ENCODE measurements around the gene LSS.

Gene LSS

DNA sequence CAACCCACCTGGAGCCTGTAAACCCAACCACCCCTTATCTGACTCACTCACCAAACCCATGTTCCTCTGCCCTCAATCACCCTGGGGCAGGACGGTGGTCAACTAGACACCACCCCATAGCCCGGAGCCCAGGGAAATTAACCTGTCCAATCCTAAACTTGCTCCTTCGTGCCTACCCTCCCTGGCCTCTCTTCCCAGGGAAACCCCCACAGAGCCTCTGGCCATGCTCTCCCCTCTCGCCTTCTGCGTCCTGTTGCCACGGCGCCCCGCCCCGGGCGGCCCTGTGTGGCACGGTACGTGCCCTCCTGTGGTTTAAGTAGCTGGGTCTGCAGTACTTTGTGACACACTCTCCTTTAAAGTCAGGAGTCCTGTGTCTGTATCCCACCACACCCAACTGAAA is 69.2 kb downstream of the LSS start:
- peaks cover 14% of the 10 kb centered on the region for H3K36me3 ChIP-seq (ENCODE audit: insufficient read depth, low read length)
- no peaks in the 10 kb centered on the region for H3K27me3 ChIP-seq (ENCODE audit: insufficient read depth, low read length)
- 96% methylated on average over 12 of the region's 12 CpGs for WGBS
- no peak overlapping the region for H3K27ac ChIP-seq (ENCODE audit: low read depth, low read length)
- no peaks in the 10 kb centered on the region for H3K4me1 ChIP-seq (ENCODE audit: insufficient read depth, low read length)
- H3K4me3 ChIP-seq (ENCODE audit: low read length) = no peak overlapping the region
- H3K9me3 ChIP-seq (ENCODE audit: insufficient read depth, low read depth, low read length) = peaks cover 4% of the 10 kb centered on the region; the same call in 1 of the 2 replicates
- H3K9ac ChIP-seq (ENCODE audit: low read depth, low read length) = no peak overlapping the region

DNA sequence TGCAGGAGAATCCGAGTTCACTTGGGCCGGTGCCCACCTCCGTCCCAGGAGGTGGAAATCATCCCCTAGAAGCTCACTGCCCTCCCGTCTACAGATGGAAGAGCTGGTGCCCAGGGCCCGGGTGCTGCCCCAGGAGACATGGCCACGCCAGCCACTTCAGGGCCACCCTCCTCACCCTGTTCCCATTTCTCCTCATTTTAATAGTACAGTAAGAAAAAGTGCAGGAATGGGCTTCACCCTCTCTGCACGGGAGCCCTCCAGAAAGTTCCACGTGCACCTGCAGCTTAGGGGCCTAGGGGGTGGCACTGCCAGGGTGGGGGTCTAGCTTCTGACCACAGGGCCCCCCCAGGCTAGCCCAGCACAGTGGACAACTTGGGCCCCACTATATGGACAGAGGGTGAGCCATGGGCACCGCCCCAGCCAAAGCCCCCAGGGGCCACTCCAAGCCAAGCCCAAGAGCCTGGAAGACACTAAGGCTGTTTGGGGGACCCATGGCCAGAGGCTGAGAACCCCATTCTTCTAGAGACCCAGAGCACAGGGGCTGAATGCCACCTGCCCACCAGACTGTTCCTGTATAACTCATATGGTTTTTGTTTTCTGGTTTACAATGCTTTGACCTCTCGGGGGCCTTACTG is 69.8 kb downstream of the LSS start:
- WGBS = 94% methylated on average over 10 of the region's 10 CpGs
- H3K36me3 ChIP-seq (ENCODE audit: insufficient read depth, low read length) = peaks cover 14% of the 10 kb centered on the region
- no peaks in the 10 kb centered on the region for H3K4me1 ChIP-seq (ENCODE audit: insufficient read depth, low read length)
- H3K27ac ChIP-seq (ENCODE audit: low read depth, low read length) = no peak overlapping the region
- no peaks in the 10 kb centered on the region for H3K27me3 ChIP-seq (ENCODE audit: insufficient read depth, low read length)
- H3K4me3 ChIP-seq (ENCODE audit: low read length) = no peak overlapping the region
- peaks cover 4% of the 10 kb centered on the region; the same call in 1 of the 2 replicates for H3K9me3 ChIP-seq (ENCODE audit: insufficient read depth, low read depth, low read length)
- no peak overlapping the region for H3K9ac ChIP-seq (ENCODE audit: low read depth, low read length)

DNA sequence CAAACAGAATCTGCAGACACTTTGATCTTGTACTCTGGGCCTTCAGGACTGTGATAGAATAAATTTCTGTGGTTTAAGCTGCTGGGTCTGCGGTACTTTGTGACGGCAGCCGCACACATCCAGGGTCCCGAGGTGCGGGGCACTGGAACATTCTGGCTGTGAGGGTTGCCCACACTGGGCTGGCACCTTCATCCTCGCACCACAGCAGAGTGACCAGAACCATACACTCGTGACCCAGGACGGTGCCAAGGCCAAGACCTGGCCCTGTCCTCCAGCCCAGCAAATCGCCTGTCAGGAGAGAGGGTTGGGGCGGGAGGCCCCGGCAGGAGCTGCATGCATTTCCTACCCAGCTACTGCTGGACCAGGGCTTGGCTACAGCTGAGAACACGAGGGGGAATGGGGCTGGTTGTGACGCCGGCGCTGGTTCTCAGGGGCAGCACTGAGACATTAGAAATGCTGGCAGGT is 70.6 kb downstream of the LSS start:
- no peak overlapping the region for H3K4me3 ChIP-seq (ENCODE audit: low read length)
- H3K27ac ChIP-seq (ENCODE audit: low read depth, low read length) = no peak overlapping the region
- H3K36me3 ChIP-seq (ENCODE audit: insufficient read depth, low read length) = peaks cover 8% of the 10 kb centered on the region
- H3K9ac ChIP-seq (ENCODE audit: low read depth, low read length) = no peak overlapping the region
- peaks cover 4% of the 10 kb centered on the region; the same call in 1 of the 2 replicates for H3K9me3 ChIP-seq (ENCODE audit: insufficient read depth, low read depth, low read length)
- WGBS = 95% methylated on average over 15 of the region's 15 CpGs
- no peaks in the 10 kb centered on the region for H3K27me3 ChIP-seq (ENCODE audit: insufficient read depth, low read length)
- H3K4me1 ChIP-seq (ENCODE audit: insufficient read depth, low read length) = peaks cover 6% of the 10 kb centered on the region

- Histone ChIP-seq H3K27ac (ENCODE audit: low read depth, low read length) (no peak overlapping the region), H3K36me3 (ENCODE audit: insufficient read depth, low read length) (peaks cover 6% of the 10 kb centered on the region)
- 92% methylated on average over 12 of the region's 12 CpGs for WGBS
These were observed 71.1 kb downstream of the LSS start for GRCh38 chr21:46157396-46157986.

DNA sequence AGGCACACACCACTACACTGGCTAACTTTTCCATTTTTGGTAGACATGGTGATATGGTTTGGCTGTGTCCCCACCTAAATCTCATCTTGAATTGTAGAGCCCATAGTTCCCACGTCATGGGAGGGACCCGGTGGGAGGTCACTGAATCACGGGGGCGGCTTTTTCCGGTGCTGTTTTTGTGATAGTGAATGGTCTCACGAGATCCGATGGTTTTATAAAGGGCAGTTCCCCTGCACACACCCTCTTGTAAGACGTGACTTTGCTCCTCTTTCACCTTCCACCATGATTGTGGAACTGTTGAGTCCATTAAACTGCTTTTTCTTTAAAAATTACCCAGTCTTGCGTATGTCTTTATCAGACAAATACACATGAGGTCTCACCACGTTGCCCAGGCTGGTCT is 71.9 kb downstream of the LSS start:
- Histone ChIP-seq H3K4me1 (ENCODE audit: insufficient read depth, low read length) (peaks cover 11% of the 10 kb centered on the region), H3K9me3 (ENCODE audit: insufficient read depth, low read depth, low read length) (peaks cover 4% of the 10 kb centered on the region; the same call in 1 of the 2 replicates), H3K36me3 (ENCODE audit: insufficient read depth, low read length) (peaks cover 6% of the 10 kb centered on the region), H3K9ac (ENCODE audit: low read depth, low read length) (no peak overlapping the region), H3K27me3 (ENCODE audit: insufficient read depth, low read length) (no peaks in the 10 kb centered on the region), H3K27ac (ENCODE audit: low read depth, low read length) (no peak overlapping the region), H3K4me3 (ENCODE audit: low read length) (no peak overlapping the region)
- WGBS = 91% methylated on average over 10 of the region's 10 CpGs

More at GRCh38 chr21:46157396-46157986, 71.1 kb downstream of the LSS start:
- Histone ChIP-seq H3K9ac (ENCODE audit: low read depth, low read length) (no peak overlapping the region), H3K4me3 (ENCODE audit: low read length) (no peak overlapping the region), H3K9me3 (ENCODE audit: insufficient read depth, low read depth, low read length) (peaks cover 4% of the 10 kb centered on the region; the same call in 1 of the 2 replicates), H3K4me1 (ENCODE audit: insufficient read depth, low read length) (peaks cover 11% of the 10 kb centered on the region), H3K27me3 (ENCODE audit: insufficient read depth, low read length) (no peaks in the 10 kb centered on the region)

- Histone ChIP-seq H3K36me3 (ENCODE audit: insufficient read depth, low read length) (peaks cover 4% of the 10 kb centered on the region), H3K27ac (ENCODE audit: low read depth, low read length) (no peak overlapping the region), H3K9ac (ENCODE audit: low read depth, low read length) (no peak overlapping the region; the same call in 1 of the 2 replicates), H3K4me1 (ENCODE audit: insufficient read depth, low read length) (peaks cover 11% of the 10 kb centered on the region), H3K9me3 (ENCODE audit: insufficient read depth, low read depth, low read length) (peaks cover 4% of the 10 kb centered on the region; the same call in 1 of the 2 replicates), H3K27me3 (ENCODE audit: insufficient read depth, low read length) (no peaks in the 10 kb centered on the region), H3K4me3 (ENCODE audit: low read length) (no peak overlapping the region)
- WGBS = 93% methylated on average over 7 of the region's 7 CpGs
These were observed 72.3 kb downstream of the LSS start for GRCh38 chr21:46156378-46156645.

GRCh38 chr21:46155514-46156377 is 72.8 kb downstream of the LSS start, which contains the start of gene FTCD:
TSS of gene FTCD (minus strand) at chr21:46155579. CDS start at chr21:46155523, 56 bp downstream.
- Histone ChIP-seq H3K9me3 (ENCODE audit: insufficient read depth, low read depth, low read length) (no peaks in the 10 kb centered on the region), H3K27ac (ENCODE audit: low read depth, low read length) (no peak within 1 kb of the TSS), H3K4me3 (ENCODE audit: low read length) (no peak within 1 kb of the TSS), H3K36me3 (ENCODE audit: insufficient read depth, low read length) (no peaks in the 10 kb centered on the region), H3K9ac (ENCODE audit: low read depth, low read length) (peak within 1 kb of the TSS; percentile 3; the same call in 1 of the 2 replicates), H3K4me1 (ENCODE audit: insufficient read depth, low read length) (peaks cover 11% of the 10 kb centered on the region), H3K27me3 (ENCODE audit: insufficient read depth, low read length) (no peaks in the 10 kb centered on the region)
- 94% methylated on average over 34 of the region's 34 CpGs for WGBS

- H3K9me3 ChIP-seq (ENCODE audit: insufficient read depth, low read depth, low read length) = no peaks in the 10 kb centered on the region
- no peak overlapping the region for H3K27ac ChIP-seq (ENCODE audit: low read depth, low read length)
- peaks cover 11% of the 10 kb centered on the region for H3K4me1 ChIP-seq (ENCODE audit: insufficient read depth, low read length)
- H3K9ac ChIP-seq (ENCODE audit: low read depth, low read length) = no peak overlapping the region
- H3K27me3 ChIP-seq (ENCODE audit: insufficient read depth, low read length) = no peaks in the 10 kb centered on the region
- no peak overlapping the region for H3K4me3 ChIP-seq (ENCODE audit: low read length)
- WGBS = 94% methylated on average over 16 of the region's 16 CpGs
- H3K36me3 ChIP-seq (ENCODE audit: insufficient read depth, low read length) = no peaks in the 10 kb centered on the region
These were observed 73.5 kb downstream of the LSS start for GRCh38 chr21:46154955-46155513.

DNA sequence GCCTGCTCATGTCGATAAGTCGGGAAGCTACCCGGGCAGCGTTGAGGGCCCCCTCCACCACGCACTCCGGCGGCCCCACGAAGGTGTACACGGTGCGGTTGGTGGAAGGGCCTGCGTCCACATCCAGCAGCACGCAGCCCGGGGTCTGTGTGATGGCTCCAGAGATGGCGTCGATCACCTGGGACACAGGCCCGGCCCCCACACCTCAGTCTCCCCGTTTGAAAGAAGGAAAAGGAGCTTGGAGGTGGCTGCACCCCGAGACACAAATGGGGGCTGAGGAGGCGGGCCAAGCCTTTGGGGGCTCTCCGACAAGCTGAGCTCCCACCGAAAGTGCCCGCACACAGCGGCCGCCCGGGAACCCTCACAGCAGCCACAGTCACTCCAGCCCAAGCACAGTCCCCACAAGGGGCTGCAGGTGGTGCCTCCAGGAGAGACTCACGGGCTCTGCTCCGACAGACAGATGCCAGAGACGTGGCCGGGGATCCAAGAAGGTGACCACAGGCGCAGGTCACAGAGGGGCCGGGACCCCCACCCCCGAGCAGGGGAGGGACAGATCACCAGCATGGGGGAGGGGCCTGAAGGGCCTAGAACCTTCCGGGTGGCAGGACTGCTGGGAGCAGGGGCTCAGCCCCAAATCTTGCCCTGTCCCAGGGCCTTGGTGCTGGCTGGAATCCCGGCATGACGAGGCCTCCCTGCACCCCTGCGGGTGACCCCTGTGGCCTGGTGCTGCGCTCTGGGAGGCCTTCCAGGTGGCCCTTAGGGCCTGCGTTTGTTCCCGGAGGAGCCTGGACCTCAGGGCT is 74.2 kb downstream of the LSS start:
- no peaks in the 10 kb centered on the region for H3K27me3 ChIP-seq (ENCODE audit: insufficient read depth, low read length)
- no peak overlapping the region for H3K4me3 ChIP-seq (ENCODE audit: low read length)
- WGBS = 89% methylated on average over 39 of the region's 39 CpGs
- H3K9ac ChIP-seq (ENCODE audit: low read depth, low read length) = no peak overlapping the region
- H3K27ac ChIP-seq (ENCODE audit: low read depth, low read length) = no peak overlapping the region
- H3K36me3 ChIP-seq (ENCODE audit: insufficient read depth, low read length) = no peaks in the 10 kb centered on the region
- no peaks in the 10 kb centered on the region for H3K9me3 ChIP-seq (ENCODE audit: insufficient read depth, low read depth, low read length)
- peaks cover 11% of the 10 kb centered on the region for H3K4me1 ChIP-seq (ENCODE audit: insufficient read depth, low read length)

- Histone ChIP-seq H3K9me3 (ENCODE audit: insufficient read depth, low read depth, low read length) (no peaks in the 10 kb centered on the region), H3K36me3 (ENCODE audit: insufficient read depth, low read length) (no peaks in the 10 kb centered on the region), H3K27me3 (ENCODE audit: insufficient read depth, low read length) (no peaks in the 10 kb centered on the region), H3K9ac (ENCODE audit: low read depth, low read length) (peak overlapping the region; percentile 49), H3K27ac (ENCODE audit: low read depth, low read length) (peak overlapping the region; percentile 70), H3K4me1 (ENCODE audit: insufficient read depth, low read length) (peaks cover 11% of the 10 kb centered on the region), H3K4me3 (ENCODE audit: low read length) (no peak overlapping the region)
- WGBS = 50% methylated on average over 33 of the region's 33 CpGs
These were observed 75.1 kb downstream of the LSS start for GRCh38 chr21:46153247-46154154.

All from HUES64 (cell line).